Inflammatory macrophage treated with lipopolysaccharide for 4 hours (primary cell): ENCODE measurements around the gene PWWP2B.
"Not testable (repeated sequence)": the region's sequence is repeated elsewhere in the genome, so short reads cannot be mapped to it uniquely, and the experiment has no call there.

Experiments
- DNase-seq: peaks from one replicate; pipeline ENCODE4 v3.0.0-alpha.2; 2020

The PWWP2B gene

GRCh38 chr10:132435320-132435719 lies 38.3 kb downstream of the PWWP2B start:
- not testable (repeated sequence) for DNase-seq

GRCh38 chr10:132436096-132436495 lies 39.1 kb downstream of the PWWP2B start:
- not testable (repeated sequence) for DNase-seq

- no peak for DNase-seq
Measured at GRCh38 chr10:132436861-132437410, 39.9 kb downstream of the PWWP2B start.

GRCh38 chr10:132437541-132437950 lies 40.5 kb downstream of the PWWP2B start:
- DNase-seq, result no peak

GRCh38 chr10:132438091-132439024 lies 41.4 kb downstream of the PWWP2B start:
- DNase-seq, result no peak

GRCh38 chr10:132439025-132439388 lies 42.0 kb downstream of the PWWP2B start:
- DNase-seq, result no peak

- DNase-seq, result no peak
Measured at GRCh38 chr10:132439424-132440163, 42.6 kb downstream of the PWWP2B start.

GRCh38 chr10:132440791-132441565 lies 44.0 kb downstream of the PWWP2B start:
- DNase-seq, result no peak

- no peak for DNase-seq
Measured at GRCh38 chr10:132441818-132442524, 45.0 kb downstream of the PWWP2B start.

- DNase-seq, result no peak
Measured at GRCh38 chr10:132442636-132443035, 45.6 kb downstream of the PWWP2B start.

- peak; percentile 83 for DNase-seq
Measured at GRCh38 chr10:132443605-132443982, 46.6 kb downstream of the PWWP2B start.

- no peak for DNase-seq
Measured at GRCh38 chr10:132443983-132444876, 47.2 kb downstream of the PWWP2B start.

GRCh38 chr10:132444877-132445351 lies 47.9 kb downstream of the PWWP2B start:
- DNase-seq, result no peak

- DNase-seq, result no peak
Measured at GRCh38 chr10:132445516-132446194, 48.7 kb downstream of the PWWP2B start.

- DNase-seq, result no peak
Measured at GRCh38 chr10:132446195-132446581, 49.2 kb downstream of the PWWP2B start.

GRCh38 chr10:132446661-132447445 lies 49.9 kb downstream of the PWWP2B start:
- peak; percentile 77 for DNase-seq

GRCh38 chr10:132447446-132448247 lies 50.6 kb downstream of the PWWP2B start:
- peak; percentile 67 for DNase-seq

GRCh38 chr10:132448248-132448731 lies 51.3 kb downstream of the PWWP2B start:
- DNase-seq, result peak; percentile 82
